MM.1S (cell line): ENCODE measurements around the gene LSMEM2.
"Not testable (repeated sequence)": the region's sequence is repeated elsewhere in the genome, so short reads cannot be mapped to it uniquely, and the experiment has no call there.

Experiments used
- DNase-seq: peaks from one replicate; pipeline ENCODE4 v3.0.0-alpha.2; 2015
- H2AFZ ChIP-seq: fragments of 300-600 bp; sonication (generic); 2 replicates; pipeline ENCODE4 v1.6.0; 2016; ENCODE audit warnings: antibody characterized with exemption, low read length
- H3F3A ChIP-seq: fragments of 300-600 bp; sonication (generic); 2 replicates; pipeline ENCODE4 v1.6.1; 2016; ENCODE audit warnings: mild to moderate bottlenecking, antibody characterized with exemption, low read length, moderate library complexity, mixed read lengths; ENCODE audit not compliant: insufficient read depth
- H3K27ac ChIP-seq: fragments of 300-600 bp; sonication (generic); 2 replicates; pipeline ENCODE4 v1.5.1; 2016; ENCODE audit warnings: mild to moderate bottlenecking, low read length
- H3K27me3 ChIP-seq: fragments of 300-600 bp; sonication (generic); replicated peaks from 2 replicates; pipeline ENCODE4 v1.6.0; 2016; ENCODE audit warnings: low read length; ENCODE audit not compliant: insufficient read depth
- H3K36me3 ChIP-seq: fragments of 300-600 bp; sonication (generic); replicated peaks from 2 replicates; pipeline ENCODE4 v1.6.1; 2016; ENCODE audit warnings: mild to moderate bottlenecking, low read length, mixed read lengths; ENCODE audit not compliant: insufficient read depth
- H3K4me1 ChIP-seq: fragments of 300-600 bp; sonication (generic); 2 replicates; pipeline ENCODE4 v1.6.1; 2016; ENCODE audit warnings: low read length, mixed read lengths
- H3K4me2 ChIP-seq: fragments of 300-600 bp; sonication (generic); 2 replicates; pipeline ENCODE4 v1.6.0; 2016; ENCODE audit warnings: low read depth, low read length
- H3K4me3 ChIP-seq: fragments of 300-600 bp; sonication (generic); 2 replicates; pipeline ENCODE4 v1.5.1; 2016; ENCODE audit warnings: low read length, mixed read lengths
- H3K79me2 ChIP-seq: fragments of 300-600 bp; sonication (generic); 2 replicates; pipeline ENCODE4 v1.6.1; 2016; ENCODE audit warnings: mixed run types, low read length, mixed read lengths
- H3K9ac ChIP-seq: fragments of 300-600 bp; sonication (generic); 2 replicates; pipeline ENCODE4 v1.6.1; 2016; ENCODE audit warnings: low read length, mixed read lengths
- H3K9me2 ChIP-seq: fragments of 300-600 bp; sonication (generic); replicated peaks from 2 replicates; pipeline ENCODE4 v1.6.1; 2016; ENCODE audit warnings: mild to moderate bottlenecking, low read length, mixed read lengths; ENCODE audit not compliant: insufficient read depth
- H3K9me3 ChIP-seq: fragments of 300-600 bp; sonication (generic); replicated peaks from 2 replicates; pipeline ENCODE4 v1.6.1; 2016; ENCODE audit warnings: mild to moderate bottlenecking, low read length, mixed read lengths; ENCODE audit not compliant: insufficient read depth
- H4K20me1 ChIP-seq: fragments of 300-600 bp; sonication (generic); 2 replicates; pipeline ENCODE4 v1.6.1; 2016; ENCODE audit warnings: mild to moderate bottlenecking, low read length, moderate library complexity, mixed read lengths; ENCODE audit not compliant: insufficient read depth
- EZH2 ChIP-seq: fragments of 300-600 bp; sonication (generic); optimal IDR thresholded peaks from 2 replicates; pipeline ENCODE3; 2017; ENCODE audit warnings: low read depth, mild to moderate bottlenecking, antibody characterized with exemption, low read length, mixed read lengths
- EZH2phosphoT487 ChIP-seq: fragments of 300-600 bp; sonication (generic); IDR thresholded peaks from 2 replicates; pipeline ENCODE4 v1.6.1; 2018; ENCODE audit warnings: antibody characterized with exemption, low read length
- TF ChIP-seq, protein P1 (sequence below): fragments of 300-600 bp; sonication (generic); IDR thresholded peaks from 2 replicates; pipeline ENCODE4 v1.5.1; 2016; ENCODE audit warnings: antibody characterized with exemption, low read length, mixed read lengths

Gene LSMEM2

GRCh38 chr3:50260942-50261441 is 17.9 kb upstream of the LSMEM2 start:
- H3K9me3 ChIP-seq, result no peaks in the 10 kb centered on the region
- H4K20me1 ChIP-seq, result no peaks in the 10 kb centered on the region
- H2AFZ ChIP-seq, result no peak overlapping the region
- peaks cover 9% of the 10 kb centered on the region for H3K27me3 ChIP-seq
- H3K4me1 ChIP-seq, result peaks cover 6% of the 10 kb centered on the region; the same call in 1 of the 2 replicates
- H3K9ac ChIP-seq, result peak overlapping the region; percentile 83; the same call in 1 of the 2 replicates
- H3K27ac ChIP-seq, result no peak overlapping the region
- TF ChIP-seq EZH2phosphoT487 (no peak), EZH2 (no peak)
- TF ChIP-seq, protein P1, sequence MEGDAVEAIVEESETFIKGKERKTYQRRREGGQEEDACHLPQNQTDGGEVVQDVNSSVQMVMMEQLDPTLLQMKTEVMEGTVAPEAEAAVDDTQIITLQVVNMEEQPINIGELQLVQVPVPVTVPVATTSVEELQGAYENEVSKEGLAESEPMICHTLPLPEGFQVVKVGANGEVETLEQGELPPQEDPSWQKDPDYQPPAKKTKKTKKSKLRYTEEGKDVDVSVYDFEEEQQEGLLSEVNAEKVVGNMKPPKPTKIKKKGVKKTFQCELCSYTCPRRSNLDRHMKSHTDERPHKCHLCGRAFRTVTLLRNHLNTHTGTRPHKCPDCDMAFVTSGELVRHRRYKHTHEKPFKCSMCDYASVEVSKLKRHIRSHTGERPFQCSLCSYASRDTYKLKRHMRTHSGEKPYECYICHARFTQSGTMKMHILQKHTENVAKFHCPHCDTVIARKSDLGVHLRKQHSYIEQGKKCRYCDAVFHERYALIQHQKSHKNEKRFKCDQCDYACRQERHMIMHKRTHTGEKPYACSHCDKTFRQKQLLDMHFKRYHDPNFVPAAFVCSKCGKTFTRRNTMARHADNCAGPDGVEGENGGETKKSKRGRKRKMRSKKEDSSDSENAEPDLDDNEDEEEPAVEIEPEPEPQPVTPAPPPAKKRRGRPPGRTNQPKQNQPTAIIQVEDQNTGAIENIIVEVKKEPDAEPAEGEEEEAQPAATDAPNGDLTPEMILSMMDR, result no peak
- H3K36me3 ChIP-seq, result peaks cover 8% of the 10 kb centered on the region
- no peaks in the 10 kb centered on the region for H3K79me2 ChIP-seq
- DNase-seq, result no peak
- 0 out of 2 replicates have a peak, but pooled peaks cover 6% of the 10 kb centered on the region for H3F3A ChIP-seq
- H3K4me2 ChIP-seq, result peak overlapping the region; percentile 99; the same call in 1 of the 2 replicates
- no peaks in the 10 kb centered on the region for H3K9me2 ChIP-seq
- peak overlapping the region; percentile 76 for H3K4me3 ChIP-seq

- peaks cover 14% of the 10 kb centered on the region for H3K27me3 ChIP-seq
- H3K36me3 ChIP-seq, result peaks cover 8% of the 10 kb centered on the region
- no peaks in the 10 kb centered on the region for H3K79me2 ChIP-seq
- no peak overlapping the region for H3K27ac ChIP-seq
- peaks cover 6% of the 10 kb centered on the region; the same call in 1 of the 2 replicates for H3K4me1 ChIP-seq
- no peak overlapping the region for H2AFZ ChIP-seq
- 0 out of 2 replicates have a peak, but pooled peaks cover 6% of the 10 kb centered on the region for H3F3A ChIP-seq
- no peak for DNase-seq
- H3K9ac ChIP-seq, result no peak overlapping the region
- H3K4me3 ChIP-seq, result no peak overlapping the region
- no peak overlapping the region for H3K4me2 ChIP-seq
- H4K20me1 ChIP-seq, result no peaks in the 10 kb centered on the region
- H3K9me2 ChIP-seq, result no peaks in the 10 kb centered on the region
- H3K9me3 ChIP-seq, result no peaks in the 10 kb centered on the region
- TF ChIP-seq, protein P1, result no peak
Observed at GRCh38 chr3:50261505-50261904, 17.4 kb upstream of the LSMEM2 start.

DNA sequence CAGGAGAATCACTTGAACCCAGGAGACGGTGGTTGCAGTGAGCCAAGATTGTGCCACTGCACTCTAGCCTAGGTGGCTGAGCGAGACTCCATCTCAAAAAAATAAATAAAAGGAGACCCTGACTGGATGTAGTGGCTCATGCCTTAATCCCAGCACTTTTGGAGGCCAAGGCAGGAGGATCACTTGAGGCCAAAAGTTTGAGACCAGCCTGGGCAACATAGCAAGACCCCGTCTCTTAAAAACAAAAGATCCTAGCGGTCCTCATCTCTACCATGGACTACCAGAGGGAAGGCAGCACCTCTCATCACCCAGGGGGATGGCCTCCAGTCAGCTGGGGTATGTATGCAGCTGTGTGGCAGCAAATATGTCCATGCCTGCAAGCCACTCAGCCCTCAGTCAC is 16.7 kb upstream of the LSMEM2 start:
- not testable (repeated sequence) for DNase-seq, H2AFZ ChIP-seq, H3K4me1 ChIP-seq, H3K9me3 ChIP-seq, H3K9me2 ChIP-seq, H4K20me1 ChIP-seq, H3K79me2 ChIP-seq, H3K27ac ChIP-seq, H3F3A ChIP-seq, H3K4me2 ChIP-seq, H3K9ac ChIP-seq, H3K36me3 ChIP-seq, H3K4me3 ChIP-seq
- peaks cover 21% of the 10 kb centered on the region for H3K27me3 ChIP-seq

DNA sequence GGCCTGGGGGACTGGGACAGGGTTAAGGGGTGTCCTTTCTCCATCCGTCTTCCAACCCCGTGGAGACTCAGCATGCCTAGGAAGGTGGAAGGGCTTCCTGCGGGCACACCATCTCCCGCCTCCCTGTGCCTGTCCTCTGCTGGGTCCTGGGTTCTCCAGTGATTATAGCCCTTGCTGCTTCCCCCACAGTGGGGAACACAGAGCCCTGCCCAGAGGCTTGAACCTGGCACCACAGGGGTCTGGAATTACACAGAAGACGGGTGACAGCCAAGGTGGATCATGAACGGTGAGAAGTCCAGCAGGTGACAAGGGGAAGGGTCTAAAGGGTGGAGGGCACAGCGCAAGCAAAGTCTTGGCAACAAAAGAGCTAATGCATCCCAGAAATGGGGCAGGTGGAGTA is 16.1 kb upstream of the LSMEM2 start:
- Histone ChIP-seq H3F3A (0 out of 2 replicates have a peak, but pooled peaks cover 6% of the 10 kb centered on the region), H3K9me2 (no peaks in the 10 kb centered on the region), H3K27me3 (peaks cover 27% of the 10 kb centered on the region), H3K4me2 (no peak overlapping the region), H3K4me1 (peaks cover 6% of the 10 kb centered on the region; the same call in 1 of the 2 replicates), H3K79me2 (no peaks in the 10 kb centered on the region), H2AFZ (no peak overlapping the region), H3K9me3 (no peaks in the 10 kb centered on the region), H3K4me3 (no peak overlapping the region), H3K36me3 (no peaks in the 10 kb centered on the region), H3K9ac (no peak overlapping the region), H3K27ac (no peak overlapping the region), H4K20me1 (no peaks in the 10 kb centered on the region)
- TF ChIP-seq EZH2phosphoT487 (no peak), EZH2 (no peak)
- TF ChIP-seq, protein P1, result no peak
- DNase-seq, result no peak
